NK-92 treated with Interleukin-12 subunit alpha and Interleukin-12 subunit beta, amount 100 ng/mL, for 24 hours (cell line): ENCODE data around the gene NUMB.

Source experiments
- DNase-seq: peaks from one replicate; lab custom pipeline; 2025; lab: John Stamatoyannopoulos, UW

NUMB gene

DNA sequence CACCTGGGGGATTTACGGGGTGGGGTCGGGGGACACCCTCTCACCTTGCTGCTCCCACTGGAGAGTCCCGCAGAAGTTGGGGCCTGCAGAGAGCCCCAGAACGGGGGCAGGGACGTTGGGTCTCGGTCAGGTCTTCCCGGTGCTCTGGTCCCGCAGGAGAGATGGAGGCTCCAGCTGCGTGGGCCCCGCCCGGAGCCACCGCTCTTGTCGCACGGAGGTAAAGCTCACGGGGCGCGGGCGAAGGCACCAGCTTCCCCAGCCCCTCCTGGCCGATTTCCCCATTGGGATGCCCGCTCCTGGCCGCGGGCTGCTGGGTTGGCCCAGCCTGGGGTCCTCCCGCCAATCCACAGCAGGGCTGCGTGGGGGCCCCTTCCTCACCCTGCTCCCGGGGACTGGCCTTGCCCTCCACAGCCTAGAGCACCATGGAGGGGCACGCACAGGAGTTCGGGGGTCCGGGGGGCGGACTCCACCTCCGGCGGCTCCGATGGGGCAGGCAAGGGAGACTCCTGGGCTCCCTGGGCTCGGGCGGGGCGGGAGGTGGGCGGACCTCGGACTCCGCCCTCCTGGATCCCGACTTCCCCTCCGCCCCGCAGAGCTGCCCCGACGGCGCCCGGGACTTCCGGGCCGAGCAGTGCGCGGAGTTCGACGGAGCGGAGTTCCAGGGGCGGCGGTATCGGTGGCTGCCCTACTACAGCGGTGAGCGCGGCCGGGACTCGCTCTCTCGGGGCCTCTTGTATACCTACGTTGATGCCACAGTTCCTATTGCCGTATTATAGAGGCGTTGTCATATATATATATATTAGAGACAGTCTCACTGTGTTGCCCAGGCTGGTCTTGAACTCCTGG lies 212.6 kb downstream of the NUMB start:
- no peak for DNase-seq

DNA sequence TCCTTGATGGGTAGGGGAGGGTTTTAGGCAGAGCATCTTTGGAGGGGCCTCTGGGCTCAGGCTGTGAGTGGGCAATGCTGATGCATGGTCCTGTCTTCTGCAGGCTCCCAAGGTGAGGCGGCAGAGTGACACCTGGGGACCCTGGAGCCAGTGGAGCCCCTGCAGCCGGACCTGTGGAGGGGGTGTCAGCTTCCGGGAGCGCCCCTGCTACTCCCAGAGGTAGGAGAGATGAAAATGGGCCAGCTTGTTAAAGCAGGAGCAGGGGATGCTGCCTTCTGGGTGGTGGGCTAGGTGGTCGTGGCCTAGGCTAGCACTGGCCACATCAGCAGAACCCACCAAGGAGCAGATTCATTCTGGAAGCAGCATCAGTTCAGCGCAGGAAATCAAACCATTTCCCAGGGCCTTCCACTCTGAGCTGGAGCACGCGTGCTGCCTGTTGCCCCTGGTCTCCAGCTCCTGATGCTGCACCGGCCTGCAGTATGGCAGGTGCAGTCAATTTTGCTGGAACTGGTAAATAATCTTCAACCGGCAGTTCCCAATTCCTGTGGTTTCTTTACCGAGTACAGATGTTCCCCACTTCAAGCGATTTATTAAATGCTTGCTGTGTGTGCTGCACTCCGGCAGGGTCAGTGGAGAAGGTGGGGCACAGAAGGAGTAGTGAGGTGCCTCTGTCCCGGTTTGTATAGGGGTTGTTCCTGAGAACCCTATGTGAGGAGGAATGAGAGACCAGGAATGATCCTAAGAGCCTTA lies 213.6 kb downstream of the NUMB start:
- no peak for DNase-seq

DNA sequence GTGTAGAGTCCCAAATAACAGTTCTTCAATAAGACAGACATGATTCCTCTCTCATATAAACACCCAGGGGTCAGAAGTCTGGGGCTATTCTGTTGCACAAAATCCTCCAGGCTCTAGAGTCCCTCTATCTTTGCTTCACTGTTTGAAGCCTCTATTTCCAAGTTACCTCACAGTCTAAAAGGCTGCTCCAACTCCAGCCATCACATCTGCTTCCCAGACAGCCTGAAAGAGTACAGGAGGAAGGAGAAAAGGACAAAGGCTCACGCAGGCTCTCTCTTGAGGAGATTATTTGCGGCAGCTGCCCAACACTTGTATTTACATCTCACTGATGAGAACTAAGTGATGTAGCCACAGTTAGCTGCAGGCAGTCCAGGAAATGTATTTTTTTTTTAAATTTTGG lies 214.6 kb downstream of the NUMB start:
- DNase-seq, result no peak

DNA sequence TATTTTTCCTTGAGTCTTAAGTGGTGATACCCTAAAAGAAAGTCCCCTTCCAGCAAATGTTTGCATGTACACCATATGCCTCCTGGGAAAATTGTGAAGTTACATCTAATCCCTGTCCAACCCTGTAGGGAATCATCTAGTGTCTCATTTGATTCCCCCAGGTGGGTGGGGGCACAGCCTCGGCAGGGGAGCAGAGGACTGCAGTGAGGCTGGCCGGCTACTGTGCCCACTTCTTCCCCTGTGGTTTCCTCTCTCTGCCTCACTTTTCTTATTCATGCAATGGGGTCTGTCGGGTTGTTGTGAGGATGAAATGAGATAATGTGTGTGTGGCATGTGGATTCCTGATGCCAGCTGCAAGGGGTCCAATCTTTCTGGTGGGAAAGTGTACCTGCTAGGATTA lies 215.0 kb downstream of the NUMB start:
- DNase-seq, result no peak

DNA sequence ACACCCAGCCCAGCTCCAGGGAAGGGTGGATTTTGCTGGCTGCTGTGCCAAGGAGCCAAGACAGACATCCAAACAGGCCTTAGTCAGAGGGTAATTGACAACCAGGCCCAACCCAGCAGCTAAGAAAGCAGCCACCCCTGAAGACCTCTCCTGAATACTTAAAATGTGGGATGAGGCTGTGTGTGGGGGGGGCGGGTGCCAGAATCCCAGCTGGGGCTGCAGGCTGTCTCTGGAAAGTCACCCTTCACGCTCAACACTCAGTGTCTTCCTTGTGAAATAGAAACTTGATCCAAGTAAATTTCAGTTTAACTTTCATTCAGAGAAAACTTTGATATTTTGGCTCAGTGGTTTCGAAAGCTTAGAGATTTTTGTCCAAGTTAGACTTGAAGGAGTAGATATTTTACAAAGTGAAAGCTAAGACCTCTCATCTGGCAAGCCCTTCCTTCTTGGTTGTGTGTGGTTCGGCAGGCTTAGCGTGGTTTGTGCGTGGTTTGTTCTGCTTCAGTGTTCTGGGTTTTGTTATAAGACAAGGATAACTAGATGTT lies 215.9 kb downstream of the NUMB start:
- DNase-seq, result no peak

DNA sequence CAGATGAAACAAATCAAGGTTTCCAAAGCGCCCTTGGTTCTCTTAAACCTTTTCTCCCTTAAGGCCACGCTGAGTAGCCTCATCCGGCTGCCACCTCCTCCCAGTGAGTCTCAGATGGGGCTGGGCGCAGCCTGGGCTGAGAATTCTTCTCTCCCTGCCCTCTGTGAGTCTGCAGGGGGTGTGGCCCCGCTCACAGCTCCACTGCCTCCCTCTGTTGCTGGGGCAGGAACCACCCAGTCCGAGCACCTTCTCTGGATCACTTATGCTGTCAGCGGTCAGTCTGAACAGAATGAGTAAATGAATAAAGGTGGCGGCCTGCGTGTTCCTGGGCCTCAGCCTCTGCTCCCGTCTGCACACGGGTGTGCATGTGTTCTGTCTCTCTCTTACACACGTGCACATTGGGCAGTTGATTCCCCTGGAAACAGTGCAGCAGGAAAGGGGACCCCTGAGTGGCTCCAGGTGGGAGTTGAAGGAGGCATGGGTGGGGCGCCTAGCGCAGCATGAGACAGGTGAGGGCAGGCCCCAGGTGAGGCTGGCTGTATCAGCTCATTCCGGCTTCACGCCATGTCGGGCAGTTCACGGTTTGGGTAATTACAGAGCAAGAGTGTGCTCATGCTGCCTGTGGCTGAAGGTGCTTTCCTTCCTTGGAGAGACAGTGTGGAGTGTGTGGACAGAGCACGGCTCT lies 216.7 kb downstream of the NUMB start:
- DNase-seq, result no peak

DNA sequence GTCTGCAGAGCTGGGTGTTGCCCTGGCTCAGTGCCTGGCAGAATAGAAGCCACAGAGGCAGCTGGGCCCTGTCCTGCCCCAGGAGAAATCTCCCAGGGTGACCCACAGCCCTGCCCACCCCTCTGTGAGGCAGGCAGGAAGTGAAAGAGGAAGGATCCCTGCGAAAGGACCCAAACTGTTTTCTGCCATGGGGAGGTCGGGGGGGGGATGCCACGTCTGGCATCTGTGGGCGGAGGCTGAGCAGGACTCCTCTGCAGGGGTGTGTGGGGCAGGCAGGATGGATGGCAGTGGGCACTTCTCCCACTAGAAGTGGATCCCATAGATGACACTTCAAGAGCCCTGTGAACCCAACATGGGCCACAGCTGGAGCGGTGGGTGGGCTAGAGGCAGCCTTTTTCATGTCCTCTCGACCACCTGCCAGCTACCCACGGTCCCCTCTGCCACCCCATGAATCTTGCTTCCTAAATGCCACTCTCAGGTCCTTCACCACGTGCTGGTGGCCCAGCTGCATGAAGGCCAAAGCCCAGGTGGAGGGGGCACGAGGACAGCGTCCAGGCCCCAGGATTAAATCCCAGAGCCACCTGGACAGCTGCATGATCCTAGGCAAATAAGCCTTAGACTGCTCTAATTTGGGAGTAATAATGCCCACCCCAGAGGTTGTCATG lies 217.4 kb downstream of the NUMB start:
- DNase-seq, result no peak

DNA sequence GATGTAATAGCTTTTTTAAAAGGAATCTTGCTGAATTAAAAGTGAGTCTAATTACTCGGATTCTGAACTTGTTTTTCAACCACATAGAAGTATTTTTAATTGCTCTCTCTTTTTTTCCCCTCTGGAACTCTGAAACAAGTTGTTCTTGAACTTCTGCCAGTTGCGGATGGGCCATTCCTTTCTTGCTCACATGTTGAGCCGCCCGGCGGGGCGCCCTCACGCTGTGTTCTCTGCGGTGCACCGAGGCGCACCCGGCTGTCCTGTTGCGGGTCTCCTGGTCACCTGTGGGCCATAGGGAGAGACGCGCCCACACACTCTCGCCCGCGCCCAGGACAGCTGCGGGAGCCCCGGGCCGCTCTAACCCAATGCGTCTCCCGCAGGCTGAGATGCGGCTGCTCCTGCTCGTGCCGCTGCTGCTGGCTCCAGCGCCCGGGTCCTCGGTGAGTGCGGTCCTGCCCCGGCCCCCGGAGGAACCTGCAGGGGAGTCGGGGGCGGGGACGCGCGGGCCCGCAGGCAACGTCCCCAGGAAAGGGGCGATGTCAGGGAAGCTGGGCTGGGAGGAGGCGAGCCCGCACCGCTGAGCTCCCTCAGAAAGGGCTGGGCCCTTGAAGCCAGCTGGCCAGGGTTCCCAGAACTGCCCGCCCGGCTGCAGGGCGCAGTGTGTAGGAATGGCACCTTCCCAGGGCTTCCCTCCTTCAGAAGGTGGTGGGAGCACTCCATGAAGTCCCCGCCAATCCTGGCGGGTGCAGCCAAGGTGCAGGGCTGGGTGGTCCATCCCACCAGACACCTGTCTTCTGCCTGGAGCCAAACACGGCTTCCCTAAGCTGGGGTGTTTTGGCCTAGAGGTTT lies 218.7 kb downstream of the NUMB start:
- no peak for DNase-seq

DNA sequence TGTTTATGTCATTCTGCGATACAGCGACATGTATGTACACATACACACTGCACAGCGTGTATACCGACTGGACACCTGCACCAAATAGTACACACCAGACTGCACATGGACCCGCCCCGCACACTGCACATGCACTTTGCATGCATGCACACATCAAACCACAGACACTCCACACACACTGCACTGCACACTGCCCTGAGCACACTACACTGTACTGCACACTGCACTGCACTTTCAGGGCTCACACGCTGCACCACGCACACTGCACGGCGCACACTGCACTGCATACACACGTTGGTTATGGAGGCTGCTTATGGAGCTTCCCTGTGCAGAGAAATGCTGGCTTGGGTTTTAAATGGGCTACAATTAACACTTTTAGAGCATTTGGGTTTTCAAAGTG lies 219.4 kb downstream of the NUMB start:
- DNase-seq, result no peak

DNA sequence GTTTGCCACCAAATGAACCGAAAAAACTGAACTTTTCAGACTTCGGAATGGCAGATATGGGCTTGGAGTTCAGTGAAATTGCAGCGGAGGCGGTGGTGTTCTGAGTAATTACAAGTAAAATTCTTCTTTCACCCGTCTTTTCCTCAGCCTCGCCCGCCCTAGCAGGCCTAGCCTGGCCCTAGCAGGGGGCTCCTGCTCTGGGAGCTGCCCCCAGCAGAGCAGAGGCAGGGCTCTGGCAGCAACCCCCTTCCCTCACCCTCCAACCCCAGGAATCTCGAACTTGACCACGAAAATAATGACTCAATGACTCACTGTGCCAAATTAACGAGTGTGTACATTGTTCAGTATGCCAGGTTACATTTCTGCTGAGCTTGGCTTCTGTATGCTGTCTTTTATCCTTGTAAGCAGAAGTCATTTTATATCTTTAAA lies 219.9 kb downstream of the NUMB start:
- no peak for DNase-seq

DNA sequence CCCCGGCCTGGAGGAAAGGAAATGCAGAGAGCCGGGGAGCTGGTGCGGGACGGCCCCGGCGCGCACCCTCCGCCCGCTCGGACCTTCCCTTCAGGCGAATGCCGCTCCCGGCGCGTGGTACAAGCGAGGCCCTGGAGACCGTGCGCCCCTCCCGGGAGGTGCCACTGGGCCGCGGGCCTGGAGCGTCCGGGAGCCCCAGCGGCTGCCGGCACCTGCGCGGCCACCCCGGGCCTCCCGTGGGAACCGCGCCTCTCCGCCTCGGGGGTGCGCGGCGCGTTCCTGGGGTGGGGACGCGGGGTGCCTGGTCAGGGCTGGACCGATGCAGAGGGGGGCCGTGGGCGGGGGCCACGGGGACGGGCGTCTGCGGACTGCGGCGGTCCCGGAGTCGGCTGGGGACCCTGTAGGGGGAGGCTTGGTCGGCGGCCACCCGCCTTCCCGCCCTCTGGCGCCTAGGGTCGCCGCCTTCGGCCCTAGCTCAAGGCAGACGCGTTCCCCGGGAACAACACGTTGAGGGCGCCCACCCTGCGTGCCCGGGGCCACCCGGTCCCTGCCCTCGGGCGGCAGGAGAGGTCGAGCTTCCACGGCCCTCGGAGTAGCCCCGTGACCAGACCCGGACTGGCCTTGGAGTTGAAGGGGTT lies 220.4 kb downstream of the NUMB start:
- DNase-seq, result no peak

DNA sequence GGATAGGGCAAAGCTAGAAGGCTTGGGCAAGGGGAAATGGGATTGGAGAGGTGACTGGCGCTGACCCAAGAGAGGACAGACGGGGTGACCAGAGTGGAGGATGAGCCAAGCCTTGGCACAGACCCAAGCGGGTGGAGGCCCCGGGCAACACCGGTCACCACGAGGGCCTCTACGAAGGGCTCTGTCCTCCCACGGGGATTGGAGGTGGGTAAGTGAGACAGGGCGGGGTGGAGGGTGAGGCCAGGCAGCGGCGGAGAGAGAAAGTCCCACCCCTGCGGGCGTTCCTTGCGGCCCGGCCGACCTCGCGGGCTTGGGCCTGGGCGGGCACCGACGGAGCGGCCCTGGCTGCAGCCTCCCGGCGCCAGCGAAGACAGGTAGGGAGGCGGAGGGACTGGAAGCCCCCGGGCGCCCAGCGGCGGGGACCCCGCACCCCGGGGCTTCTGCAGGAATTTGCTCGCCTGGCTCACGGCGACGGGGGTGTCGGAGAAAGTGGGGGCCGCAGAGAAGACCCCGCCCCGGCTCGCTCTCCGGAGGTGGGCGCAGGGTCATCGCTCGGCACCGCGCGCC lies 221.0 kb downstream of the NUMB start, which contains the start of gene PAPLN:
PAPLN (plus strand) TSS at position 288 of the 567 bp plus-strand sequence. CDS start 2,273 bp downstream, outside the sequence.
- DNase-seq, result no peak

DNA sequence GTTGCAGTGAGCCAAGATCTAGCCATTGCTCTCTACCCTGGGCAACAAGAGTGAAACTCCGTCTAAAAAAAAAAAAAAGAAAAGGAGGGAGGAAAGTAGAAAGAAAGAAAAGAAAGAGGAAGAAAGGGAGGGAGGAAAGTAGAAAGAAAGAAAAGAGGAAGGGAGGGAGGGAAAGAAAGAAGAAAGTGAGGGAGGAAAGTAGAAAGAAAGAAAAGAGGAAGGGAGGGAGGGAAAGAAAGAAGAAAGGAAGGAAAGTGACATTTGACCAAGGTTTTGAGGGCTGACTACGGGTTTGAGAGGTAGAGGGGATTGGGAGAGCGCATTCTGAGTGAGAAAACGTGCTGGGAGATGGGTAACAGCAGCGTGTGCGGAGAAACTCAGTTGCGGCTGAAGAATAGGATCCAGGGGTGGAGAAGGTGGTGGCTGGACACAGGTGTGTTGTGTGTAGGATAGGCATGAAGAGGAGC lies 221.6 kb downstream of the NUMB start:
- DNase-seq, result no peak

DNA sequence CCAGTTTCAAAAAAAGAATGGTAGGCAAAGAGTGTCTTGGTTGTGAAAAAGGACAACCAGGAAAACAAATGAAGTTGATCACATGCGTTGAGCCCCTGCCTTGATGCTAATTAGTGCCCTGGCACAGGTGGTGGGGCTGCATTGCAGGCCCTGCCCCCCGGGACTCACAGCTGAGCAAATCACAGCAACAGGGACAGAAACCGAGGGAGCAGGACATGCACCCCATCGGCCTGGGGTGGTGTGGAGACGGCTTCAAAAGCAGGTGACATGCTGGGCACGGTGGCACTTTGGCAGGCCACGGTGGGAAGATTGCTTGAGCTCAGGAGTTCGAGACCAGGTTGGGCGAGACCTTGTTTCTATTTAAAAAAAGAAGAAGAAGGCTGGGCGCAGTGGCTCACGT lies 222.2 kb downstream of the NUMB start:
- no peak for DNase-seq

DNA sequence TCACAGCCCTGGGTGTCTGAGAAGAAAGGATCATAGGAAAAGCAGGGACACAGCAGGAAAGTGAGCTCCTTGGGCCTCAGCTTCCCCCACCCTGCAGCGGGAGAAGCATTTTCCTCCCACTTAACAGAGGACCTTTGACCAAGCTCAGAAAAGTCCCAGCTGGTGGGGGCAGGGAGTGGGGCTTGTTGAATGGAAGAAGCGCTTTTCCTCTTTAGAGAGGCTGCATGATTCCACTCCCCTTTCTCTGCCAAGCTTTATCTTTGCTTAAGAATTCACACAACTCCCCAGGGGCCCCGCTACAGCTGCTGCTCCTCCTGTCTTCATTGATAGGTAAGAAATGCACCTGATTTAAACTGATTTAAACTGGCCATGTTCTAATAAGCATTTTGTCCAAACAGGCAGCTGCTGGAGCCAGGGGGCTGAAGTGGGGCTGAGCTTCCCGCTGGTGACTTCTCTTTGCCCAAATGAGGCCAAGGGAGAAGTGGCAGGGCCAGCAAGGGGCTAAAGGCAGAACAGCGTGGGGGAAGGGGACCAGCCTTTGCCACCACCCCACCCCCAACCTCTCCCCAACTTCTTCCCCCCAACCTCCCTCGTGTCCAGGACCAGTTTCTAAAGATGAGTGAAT lies 222.7 kb downstream of the NUMB start:
- DNase-seq, result no peak

DNA sequence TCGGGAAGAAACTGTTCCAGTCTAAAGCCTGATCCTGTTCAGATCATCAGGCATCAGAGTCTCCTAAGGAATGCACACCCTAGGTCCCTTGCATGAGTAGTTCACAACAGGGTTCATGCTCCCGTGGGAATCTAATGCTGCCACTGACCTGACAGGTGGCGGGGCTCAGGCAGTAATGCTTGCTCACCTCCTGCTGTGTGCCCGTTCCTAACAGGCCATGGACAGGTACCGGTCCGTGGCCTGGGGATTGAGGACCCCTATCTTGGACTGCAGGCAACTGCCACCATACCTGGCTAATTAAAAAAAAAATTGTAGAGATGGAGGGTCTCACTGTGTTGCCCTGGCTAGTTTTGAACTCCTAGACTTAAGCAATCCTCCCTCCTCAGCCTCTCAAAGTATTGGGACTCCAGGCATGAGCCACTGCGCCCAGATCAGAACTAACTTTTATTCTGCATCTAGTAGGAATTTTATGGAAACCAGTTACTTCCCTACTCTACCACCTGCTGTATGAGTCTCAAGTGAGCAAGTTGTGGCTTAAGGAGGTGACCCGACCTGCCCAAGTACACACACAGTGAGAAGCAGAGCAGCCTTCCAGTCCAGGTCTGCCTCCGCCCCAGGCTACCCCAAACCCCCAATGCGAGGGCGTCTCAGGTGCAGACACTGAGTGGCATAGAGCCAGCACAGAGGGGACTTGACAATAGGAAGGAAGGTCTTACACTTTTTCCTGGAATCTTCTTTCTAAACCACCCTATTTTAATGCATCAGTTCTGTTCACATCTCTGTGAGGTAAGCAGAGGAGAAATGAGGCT lies 223.6 kb downstream of the NUMB start:
- no peak for DNase-seq

DNA sequence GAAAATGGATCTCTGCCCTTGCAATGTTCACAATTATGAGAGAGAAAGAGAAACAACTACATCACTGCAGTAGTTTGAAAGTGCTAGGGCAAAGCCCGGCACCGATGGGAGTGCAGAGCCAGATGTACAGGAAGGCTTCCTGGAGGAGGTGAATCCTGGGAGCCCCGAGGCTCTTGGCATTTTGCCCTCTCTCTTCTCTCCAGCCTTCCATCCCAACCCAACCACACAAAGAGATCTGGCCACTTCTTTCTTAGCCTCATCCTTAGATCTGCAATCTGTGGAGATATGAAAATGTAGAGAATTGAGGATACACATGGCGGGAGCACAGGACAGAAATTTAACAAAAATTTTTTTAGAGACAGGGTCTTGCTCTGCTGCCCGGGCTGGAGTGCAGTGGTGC lies 224.3 kb downstream of the NUMB start:
- DNase-seq, result no peak

DNA sequence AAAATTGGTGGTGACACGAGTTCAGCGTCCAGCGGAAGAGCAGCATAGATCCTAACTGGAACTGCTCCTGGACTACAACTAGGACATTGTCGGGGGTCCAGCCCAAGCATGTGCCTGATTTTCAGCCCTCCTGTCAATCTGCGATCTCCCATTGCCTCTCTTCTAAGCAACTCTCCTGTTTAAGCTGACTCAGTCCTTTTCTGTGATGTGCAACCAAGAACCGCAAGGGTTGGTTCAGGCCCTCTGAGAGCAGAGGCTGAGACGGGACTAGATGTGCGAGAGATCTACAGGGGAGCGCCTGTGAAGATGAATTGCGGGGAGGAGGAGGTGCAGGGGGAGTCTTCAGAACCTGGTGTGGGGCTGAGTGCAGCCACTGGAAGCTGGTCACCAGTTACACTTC lies 224.8 kb downstream of the NUMB start:
- DNase-seq, result no peak

DNA sequence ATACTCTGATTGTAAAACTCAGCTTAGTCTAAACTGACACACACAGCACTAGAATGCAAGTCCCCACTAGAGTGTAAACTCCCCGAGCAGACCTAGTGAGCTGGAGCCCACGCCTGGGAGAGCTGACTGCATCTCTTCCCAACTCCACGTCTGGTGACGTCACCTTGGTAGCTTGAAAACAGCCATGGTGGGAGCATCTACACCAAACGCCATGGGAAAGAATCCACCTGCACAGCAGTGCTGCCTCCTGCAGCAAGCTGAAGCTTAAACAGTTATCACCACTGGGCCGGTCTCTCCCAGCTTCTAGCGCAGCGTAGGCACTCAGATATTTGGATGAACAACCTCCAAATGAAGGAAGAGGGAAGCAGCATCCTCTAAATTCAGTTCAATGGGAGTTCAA lies 225.4 kb downstream of the NUMB start:
- DNase-seq, result no peak
